Measurements from ENCODE around the gene SNRNP35.
"Not testable (repeated sequence)": the region's sequence is repeated elsewhere in the genome, so short reads cannot be mapped to it uniquely, and the experiment has no call there.

The SNRNP35 gene

DNA sequence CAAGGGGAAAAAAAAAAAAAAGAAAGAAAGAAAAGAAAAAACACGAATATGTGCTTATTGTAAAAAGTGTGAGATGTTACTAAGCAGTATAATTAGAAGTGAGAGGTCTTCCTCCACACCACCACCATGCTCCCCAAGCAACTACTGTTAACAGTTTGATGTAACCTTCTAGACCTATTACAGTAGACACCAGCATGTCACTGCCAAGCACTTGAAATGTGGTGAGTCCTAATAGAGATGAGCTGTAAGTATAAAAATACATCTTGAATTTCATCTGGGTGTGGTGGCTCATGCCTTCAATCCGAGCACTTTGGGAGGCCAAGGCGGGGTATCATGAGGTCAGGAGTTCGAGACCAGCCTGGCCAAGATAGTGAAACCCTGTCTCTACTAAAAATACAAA is 8.1 kb upstream of the SNRNP35 start:
- no peak for DNase-seq

DNA sequence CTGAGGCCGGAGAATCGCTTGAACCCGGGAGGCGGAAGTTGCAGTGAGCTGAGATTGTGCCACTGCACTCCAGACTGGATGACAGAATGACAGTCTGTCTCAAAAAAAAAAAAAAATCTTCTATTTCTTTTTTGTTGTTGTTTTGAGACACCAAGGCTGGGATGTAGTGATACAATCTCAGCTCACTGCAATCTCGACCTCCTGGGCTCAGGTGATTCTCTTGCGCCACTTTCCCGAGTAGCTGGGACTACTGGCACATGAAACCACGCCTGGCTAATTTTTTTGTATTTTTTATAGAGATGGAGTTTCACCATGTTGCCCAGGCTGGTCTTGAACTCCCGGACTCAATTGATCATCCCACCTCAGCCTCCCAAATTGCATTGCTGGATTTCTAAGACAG is 7.3 kb upstream of the SNRNP35 start:
- DNase-seq = no peak

DNA sequence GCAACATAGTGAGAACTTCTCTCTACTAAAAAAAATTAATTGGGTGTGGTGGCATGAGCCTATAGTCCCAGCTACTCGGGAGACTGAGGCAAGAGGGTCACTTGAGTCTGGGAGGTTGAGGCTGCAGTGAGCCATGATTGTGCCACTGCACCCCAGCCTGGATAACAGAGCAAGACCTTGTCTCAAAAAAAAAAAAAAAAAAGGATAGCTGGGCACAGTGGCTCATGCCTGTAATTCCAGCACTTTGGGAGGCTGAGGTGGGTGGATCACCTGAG is 5.7 kb upstream of the SNRNP35 start:
- not testable (repeated sequence) for DNase-seq

DNA sequence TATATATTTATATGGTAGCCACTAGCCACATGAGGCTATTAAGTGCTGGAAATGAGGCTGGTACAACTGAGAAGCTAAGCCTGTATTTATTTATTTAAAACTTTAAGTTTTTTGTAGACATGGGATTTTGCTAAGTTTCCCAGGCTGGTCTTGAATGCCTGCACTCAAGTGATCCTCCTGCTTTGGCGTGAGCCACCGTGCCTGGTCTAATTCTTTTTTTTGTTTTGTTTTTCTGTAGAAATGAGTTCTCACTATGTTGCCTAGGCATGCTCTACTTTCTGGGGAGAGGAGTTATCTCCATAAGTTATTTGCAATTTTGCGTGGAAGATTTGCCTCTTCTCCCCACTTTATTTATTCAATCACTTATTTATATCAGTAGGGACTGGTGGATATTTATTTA is 4.8 kb upstream of the SNRNP35 start:
- DNase-seq = no peak

DNA sequence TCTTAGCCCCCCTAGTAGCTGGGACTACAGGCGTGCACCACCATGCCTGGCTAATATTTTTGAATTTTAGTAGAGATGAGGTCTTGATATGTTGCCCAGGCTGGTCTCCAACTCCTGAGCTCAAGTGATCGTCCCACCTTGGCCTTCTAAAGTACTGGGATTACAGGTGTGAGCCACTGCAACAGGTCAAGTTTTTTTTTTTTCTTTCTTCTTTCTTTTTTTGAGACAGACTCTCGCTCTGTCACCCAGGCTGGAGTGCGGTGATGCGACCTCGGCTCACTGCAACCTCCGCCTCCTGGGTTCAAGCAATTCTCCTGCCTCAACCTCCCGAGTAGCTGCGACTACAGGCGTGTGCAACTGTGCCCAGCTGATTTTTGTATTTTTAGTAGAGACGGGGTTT is 5.2 kb downstream of the SNRNP35 start:
- DNase-seq = not testable (repeated sequence)

DNA sequence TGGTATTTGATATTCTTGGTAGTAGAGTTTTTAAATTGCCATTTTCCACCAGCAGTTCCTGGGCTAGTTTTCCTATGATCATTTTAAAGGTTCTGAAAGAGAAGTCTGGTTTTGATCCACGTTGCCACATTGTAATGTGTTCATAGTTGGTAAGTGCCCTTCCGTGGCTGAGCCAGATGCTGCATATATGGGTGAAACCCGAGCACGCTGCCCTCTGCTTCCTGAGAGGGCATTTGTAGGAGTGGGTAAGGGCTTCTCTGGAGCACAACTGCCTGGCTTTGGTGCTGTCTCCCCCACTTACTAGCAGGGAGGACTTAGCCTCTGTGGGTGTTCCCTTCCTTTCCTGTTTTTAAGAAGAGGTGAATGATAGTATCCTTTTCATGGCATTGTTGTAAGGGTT is 7.1 kb downstream of the SNRNP35 start:
- no peak for DNase-seq

DNA sequence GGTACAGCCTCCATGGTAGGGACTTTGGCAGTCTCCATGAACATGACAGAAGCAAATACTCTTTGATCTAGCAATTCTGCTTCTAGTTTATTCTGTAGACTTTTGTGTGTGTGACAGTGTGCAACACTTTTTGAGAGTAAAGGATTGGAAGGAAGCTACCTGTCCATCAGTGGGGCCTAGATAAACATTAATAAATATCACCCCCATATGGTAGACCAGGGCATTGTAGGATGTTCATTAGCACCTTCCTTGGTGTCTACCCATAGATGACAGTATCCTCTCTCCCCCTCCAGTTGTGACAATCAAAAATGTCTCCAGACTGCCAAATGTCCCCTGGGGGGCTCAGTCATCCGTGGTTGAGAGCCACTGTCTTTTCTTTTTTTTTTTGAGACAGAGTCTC is 10.8 kb downstream of the SNRNP35 start:
- no peak for DNase-seq

DNA sequence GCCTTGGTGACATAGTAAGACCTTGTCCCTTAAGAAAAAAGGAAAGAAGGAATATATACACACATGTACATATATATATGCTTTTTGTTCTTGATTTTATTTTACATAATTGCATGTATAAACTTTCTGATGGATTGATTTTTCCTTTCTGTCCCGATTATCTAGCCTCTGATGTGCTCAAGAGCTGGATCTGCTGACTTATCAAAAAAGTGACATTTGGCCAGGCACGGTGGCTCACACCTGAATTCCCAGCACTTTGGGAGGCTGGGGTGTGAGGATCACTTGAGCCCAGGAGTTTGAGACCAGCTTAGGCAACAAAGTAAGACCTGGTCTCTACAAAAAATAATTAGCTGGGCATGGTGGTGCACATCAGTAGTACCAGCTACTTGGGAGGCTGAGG is 12.0 kb downstream of the SNRNP35 start:
- no peak for DNase-seq

DNA sequence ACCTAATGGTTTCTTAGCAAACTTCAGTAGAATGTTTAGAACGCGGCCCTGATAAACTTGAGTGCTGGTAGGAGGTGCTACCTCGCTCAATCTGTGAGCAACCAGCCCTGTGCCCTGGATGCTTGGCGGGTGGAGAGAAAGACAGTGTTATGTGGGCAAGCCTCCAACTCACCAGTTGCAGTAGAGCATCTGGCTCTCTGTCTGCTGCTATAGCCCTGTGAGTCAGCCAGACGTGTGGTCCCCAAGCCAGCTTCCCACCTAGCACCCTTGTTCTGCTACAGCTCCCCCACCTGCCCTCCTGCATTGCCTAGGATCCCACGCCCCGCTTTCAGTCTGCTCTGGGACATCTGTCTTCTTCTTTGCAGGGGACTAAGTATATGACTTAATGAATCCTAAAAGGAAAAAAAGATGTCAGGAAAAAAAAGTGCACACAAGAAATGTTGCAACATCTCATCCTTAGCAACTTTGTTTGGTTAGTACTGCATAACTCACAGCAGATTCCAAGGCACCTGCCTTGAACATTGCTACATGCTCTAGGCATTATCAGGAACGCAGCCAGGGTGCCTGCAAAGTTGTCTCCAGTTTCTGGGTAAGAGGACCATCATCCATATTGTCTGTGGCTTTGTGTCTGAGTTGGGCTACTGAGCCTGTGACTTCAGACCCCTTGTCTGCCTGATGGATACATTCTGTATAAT is 13.6 kb downstream of the SNRNP35 start:
- DNase-seq = no peak

DNA sequence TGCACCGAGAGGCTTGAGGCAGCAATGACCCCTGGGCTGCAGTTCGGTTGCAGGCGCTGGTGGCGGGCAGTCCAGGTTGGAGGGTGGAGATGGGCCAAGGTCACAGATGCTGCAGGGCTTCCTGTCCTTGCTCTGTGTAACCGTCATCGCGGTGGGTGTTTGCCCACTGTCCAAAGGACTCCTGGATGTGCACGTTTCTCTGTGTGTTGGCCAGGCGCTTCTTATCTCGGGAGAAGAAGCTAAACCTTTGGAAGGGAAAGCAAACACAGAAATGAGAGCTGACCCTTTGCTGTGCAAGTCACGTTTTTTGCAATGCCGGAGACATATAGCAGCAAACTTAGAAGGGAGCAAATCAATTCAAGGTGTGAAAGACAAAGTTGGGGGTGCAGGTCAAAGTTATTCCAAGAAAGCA is 14.5 kb downstream of the SNRNP35 start:
- no peak for DNase-seq

DNA sequence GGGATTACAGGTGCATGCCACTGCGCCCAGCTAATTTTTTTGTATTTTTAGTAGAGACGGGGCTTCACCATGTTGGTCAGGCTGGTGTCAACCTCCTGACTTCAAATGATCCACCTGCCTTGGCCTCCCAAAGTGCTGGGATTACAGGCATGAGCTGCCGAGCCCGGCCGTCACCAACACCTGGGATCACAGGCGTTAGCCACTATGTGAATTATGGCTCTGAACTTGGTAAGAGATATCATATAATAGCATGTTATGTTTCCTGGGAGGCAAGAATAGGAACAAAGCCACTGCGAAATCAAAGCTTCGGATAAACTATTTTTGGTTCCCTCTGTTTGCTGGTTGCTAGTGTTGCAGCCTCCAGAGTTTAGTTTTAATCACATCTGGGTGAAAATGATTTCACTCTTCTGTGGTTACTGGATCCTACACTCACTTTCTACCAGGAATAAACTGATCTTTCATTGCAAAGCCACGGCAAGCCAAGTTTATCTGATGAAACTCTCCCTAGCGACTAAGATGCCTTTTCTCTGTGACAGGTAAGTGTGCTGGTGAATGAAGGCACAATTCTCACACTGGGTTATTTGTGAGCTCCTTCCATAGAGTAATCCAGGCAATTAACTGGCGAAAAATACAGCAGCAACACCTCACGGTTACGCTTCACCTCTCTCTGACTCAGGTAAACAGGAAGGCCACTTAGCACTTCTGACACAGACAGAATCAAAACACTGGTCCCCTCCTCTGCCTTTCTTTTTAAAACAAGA is 16.7 kb downstream of the SNRNP35 start:
- no peak for DNase-seq

DNA sequence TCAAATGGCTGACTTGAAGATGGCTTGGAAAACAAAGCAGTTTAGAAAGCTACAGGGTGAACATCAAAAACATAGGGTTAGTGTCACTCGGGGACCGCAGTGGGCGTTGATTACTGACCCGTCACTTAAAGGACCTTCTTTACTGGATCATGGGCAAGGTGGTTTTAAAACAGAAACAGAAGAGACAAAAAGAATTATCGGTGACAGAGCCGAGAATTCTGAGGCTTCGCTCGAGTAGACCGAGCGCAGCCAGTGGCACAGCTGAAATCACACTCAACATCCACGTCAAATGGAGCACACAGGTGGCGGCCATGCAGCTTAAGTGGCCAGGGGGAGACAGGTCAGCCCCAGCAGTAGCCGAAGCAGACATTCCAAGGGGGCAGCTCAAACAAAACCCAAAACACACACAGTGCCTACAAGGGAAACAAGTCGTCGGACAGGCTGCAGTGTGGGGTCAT is 17.3 kb downstream of the SNRNP35 start:
- DNase-seq = no peak

DNA sequence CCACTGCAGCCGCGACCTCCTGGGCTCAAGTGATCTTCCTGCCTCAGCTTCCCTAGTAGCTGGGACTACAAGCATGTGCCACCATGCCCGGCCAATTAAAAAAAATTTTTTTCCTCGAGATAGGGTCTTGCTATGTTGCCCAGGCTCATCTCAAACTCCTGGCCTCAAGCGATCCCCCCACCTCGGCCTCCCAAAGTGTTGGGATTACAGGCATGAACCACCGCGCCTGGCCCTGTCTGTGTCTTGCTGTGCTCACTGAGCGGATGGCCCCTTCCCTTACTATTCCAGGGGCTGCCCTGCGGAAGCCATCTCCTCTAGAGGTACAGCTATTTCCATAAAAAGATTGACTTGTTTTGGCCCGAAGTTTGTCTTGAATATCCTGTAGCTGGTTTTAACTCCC is 20.1 kb downstream of the SNRNP35 start:
- no peak for DNase-seq

DNA sequence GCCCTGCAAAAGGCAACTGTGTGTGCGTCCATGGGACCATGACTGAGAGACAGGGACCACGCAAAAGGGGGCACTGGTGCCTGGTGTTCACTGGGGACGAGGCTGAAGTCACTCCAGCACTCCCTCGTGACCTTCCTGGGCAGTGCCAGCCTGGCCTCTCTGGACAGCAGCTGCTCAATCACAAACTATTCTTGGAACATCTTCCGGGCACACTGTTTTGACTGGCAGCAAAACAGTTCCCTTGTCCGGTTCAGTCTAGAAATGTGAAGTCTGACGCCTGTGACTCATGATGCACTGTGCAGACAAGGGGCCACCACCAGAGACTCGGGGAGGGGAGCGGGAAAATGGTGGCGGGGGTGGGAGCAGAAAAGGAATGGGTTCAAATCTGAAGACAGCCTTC is 20.8 kb downstream of the SNRNP35 start:
- DNase-seq = no peak

DNA sequence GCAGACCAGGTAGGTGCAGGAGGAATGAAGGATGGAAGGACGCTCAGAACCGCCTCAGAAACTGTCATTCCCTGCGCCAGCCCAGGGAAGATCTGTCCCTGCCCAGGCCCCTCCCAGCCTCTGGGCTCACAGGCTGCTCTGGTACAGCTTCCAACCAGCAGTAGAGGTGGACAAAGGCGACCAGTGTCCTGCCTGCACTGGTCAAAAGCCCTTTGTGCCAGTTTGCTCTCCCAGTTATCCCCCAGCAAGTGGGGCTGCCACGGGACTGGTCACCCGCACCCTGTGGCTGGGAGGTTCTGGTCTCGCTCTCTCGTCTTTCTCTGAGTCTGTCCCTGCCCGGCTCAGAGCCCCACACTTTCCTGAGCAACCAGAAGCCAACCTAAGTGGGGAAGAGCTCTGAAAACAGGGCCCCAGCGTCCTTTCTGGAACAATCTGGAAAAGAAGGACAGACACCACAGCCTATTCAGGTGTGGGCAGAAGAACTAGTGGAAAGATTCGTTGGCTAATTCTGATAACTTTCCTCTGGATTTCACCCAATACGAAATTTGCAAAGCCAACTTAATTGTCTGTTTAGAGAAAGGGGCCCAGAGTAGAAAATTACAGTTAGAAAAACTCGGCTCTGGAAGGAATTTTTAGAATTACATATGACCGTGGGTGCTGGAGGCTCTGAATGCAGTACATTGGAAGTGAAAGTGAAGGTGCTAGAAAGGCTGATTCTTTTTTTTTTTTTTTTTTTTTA is 21.7 kb downstream of the SNRNP35 start:
- DNase-seq = no peak

DNA sequence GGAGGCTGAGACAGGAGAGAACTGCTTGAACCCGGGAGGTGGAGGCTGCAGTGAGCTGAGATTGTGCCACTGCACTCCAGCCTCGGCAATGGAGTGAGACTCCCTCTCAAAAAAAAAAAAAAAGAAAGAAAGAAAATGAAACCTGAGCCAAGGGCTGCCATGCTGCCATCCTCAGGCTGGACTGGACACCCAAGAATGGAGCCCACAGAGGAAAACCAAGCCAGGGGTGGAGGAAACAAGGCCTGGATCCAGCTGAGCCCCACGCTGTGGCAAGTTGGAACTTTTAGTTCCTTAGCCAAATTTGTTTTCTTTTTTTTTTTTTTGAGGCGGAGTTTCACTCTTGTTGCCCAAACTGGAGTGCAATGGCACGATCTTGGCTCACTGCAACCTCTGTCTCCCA is 23.3 kb downstream of the SNRNP35 start:
- not testable (repeated sequence) for DNase-seq

DNA sequence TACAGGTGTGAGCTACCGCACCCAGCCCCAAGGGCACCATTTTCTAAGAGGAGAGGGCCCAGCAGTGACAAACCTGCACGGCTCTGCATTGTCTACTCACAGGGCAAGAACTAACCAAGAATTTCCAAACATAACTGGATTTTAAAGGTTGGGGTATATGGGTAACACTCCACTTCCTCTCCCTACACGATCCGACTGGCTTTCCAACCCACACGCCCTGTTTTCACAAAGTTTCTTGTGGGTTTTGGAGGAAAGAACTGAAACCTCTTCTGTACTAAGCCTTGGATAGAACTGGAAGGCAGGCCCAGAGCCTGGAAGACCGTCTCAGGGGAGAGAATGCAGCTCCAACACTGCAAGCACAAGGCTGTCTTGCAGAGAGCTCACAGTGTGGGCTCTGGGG is 24.9 kb downstream of the SNRNP35 start:
- DNase-seq = peak; percentile 56 to 59

DNA sequence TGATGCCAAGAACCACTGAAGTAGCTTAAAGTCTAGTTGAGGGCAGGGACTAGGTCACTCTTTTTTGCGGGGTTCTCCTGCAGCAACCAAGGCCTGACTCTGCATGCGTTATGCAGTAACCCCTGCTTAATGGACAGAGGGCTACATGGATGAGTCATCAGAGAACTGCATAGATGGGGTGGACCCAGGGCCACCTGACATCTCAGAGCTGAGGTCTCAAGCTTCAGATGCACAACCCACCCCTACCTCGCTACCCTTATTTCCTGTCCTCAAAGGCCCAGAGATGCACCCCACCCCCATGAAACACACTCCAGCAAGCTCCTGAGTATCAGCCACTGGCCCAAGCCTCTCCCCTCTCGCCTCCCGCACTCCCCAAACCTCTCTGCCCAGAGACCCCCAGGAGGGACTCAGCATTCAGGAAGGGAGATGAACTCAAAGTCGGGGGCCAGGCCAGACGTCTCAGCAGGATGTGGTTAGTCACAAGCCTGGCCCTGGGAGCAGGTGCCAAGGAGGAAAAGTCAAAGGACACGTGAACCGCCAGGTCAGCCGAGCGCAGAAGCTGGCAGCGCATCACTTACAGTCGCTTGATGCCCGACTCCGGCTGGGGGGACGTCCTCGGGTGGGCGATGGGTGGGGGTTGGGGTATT is 25.8 kb downstream of the SNRNP35 start:
- DNase-seq = no peak

DNA sequence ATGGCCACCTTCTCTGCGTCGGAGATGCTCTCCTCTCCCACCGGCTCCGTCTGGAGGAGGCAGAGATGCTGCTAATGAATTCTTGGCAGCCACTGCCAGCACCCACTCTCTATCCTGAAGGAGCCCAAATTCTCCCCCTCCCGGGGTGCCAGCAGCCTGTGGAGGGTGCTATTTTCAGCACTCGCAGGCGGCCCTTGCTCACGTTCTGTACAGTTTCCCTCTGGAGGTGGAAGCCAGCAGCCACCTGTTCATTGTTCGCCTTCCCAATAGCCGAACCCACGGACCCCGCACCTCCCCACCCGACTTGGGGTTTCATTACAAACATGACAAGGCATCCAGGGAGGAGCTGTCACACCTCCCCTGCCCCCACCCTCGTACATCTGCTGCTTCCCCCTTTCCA is 27.8 kb downstream of the SNRNP35 start:
- DNase-seq = no peak

DNA sequence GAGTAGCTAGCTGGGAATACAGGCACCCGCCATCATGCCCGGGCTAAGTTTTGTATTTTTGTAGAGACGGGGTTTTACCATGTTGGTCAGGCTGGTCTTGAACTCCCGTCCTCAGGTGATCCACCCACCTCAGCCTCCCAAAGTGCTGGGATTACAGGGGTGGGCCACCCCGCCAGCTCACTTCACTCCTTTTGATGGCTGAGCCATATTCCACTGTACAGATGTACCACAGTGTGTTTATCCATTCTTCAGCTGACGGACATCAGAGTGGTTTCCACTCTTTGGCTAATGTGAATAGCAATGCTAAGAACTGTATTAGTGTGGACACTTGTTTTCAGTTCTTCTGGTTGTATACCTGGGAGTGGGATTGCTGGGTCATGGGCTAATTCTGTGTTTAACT is 29.5 kb downstream of the SNRNP35 start:
- DNase-seq = no peak

DNA sequence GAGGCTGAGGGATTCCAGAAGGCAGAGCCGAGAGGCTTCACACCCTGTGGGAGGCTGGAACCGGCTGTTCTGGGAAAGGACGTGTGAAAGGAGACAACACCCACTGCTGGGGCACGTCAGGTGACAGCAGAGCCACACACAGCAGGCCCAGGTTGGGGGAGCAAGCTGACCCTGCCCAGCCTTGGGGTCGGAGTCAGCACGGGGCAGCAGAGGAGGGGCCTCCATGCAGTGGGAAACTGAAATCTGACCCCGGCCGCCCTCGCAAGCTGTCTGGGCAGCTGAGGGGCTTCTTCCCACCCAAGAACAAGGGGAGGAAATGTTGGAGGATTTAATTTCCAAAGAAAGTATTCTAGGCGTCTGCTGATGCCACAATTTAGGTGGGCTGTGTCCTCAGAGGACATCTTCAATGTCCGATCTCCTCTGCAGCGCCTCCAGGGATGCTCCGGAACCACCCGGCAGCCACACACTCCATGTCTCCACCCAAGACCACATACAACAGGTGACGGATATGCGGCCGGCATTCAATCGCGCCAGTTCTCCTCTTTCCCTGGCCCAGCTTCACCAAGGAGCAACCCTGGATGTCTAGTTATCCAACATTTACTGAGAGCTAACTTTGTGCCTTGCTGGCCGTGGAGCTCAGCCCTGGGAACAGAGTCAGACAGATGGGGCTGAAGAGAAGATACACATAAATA is 30.7 kb downstream of the SNRNP35 start:
- DNase-seq = no peak

DNA sequence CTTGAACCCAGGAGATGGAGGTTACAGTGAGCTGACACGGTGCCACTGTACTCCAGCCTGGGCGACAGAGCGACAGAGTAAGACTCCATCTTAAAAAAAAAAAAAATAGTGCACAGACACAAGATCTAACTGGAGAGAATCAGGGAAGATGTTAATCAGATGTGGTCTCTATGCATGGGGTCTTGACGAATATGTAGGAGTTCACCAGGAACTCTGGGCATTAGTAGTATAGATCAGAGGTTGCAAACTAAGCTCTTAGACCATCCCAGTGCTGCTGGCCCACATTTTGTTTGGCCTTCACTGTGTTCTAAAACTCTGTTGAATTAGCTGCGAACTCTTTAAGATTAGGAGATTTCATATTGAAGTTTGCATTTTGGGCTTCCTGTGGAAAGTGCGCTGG is 31.6 kb downstream of the SNRNP35 start:
- no peak for DNase-seq

DNA sequence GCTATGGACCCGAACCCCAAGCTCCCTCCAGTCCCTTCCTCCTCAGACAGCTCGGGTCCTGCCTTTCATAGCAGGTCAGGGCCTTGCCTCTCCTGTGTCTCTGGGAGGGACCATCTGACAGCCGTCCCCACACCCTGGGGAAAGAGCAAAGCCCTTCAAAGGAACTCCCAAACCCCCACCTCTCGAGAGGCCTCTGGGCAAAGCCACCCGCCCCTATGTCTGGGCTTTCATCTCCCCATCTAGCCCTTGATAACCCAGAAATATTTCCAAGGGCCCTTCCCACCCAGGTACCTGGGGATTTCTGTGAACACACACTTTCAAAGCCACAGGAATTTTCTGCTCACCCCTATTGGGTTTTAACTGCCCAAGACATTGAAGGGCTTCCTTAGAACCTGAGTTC is 32.1 kb downstream of the SNRNP35 start:
- no peak for DNase-seq
